Ectodermal cell (in vitro differentiated cells): Measurements from ENCODE around the gene TICAM1. TPM values are rescaled to one million over a fixed set of nuclear protein-coding genes. Genes with fewer than 3 reads are reported as not detected.

Experiments
- H3K27ac ChIP-seq: 2 replicates; pipeline ENCODE4 v1.7.0; 2013; ENCODE audit warnings: mild to moderate bottlenecking, low read depth, low read length; ENCODE audit not compliant: insufficient read depth, poor library complexity, severe bottlenecking
- H3K27me3 ChIP-seq: 2 replicates; pipeline ENCODE4 v1.7.0; 2013; ENCODE audit warnings: mild to moderate bottlenecking, low read length; ENCODE audit not compliant: insufficient read depth, control insufficient read depth, poor library complexity, severe bottlenecking
- H3K36me3 ChIP-seq: one replicate; pipeline ENCODE4 v1.7.0; 2013; ENCODE audit warnings: low read length; ENCODE audit not compliant: control insufficient read depth, insufficient read depth
- H3K4me1 ChIP-seq: one replicate; pipeline ENCODE4 v1.7.0; 2013; ENCODE audit warnings: low read length; ENCODE audit not compliant: control insufficient read depth, insufficient read depth
- H3K4me3 ChIP-seq: 2 replicates; pipeline ENCODE4 v1.7.0; 2013; ENCODE audit warnings: low read depth, low read length, control low read depth; ENCODE audit not compliant: insufficient read depth
- H3K9me3 ChIP-seq: 2 replicates; pipeline ENCODE4 v1.7.0; 2013; ENCODE audit warnings: mild to moderate bottlenecking, low read length, moderate library complexity; ENCODE audit not compliant: control insufficient read depth
- WGBS, 2 experiments: methylation state at CpG; one replicate each; pipeline ENCODE4 v1.1.7; 2013; ENCODE audit warnings: missing lambda C conversion rate in 2 of 2; 5-methylcytosine and 5-hydroxymethylcytosine counted together
- polyA plus RNA-seq, 4 experiments: library from polyadenylated mRNA; stranded (reverse); fragments of 50-300 nt; gene quantifications; one replicate each; pipeline ENCODE4 v1.2.3, GENCODE V29; 2013

The TICAM1 gene
- 0.67 TPM for polyA plus RNA-seq (2013, experiment 1 of 4)
- polyA plus RNA-seq (2013, experiment 2 of 4): 0.71 TPM
- polyA plus RNA-seq (2013, experiment 3 of 4): 0.69 TPM
- polyA plus RNA-seq (2013, experiment 4 of 4): 0.93 TPM

GRCh38 chr19:4831304-4831978 lies at the start of gene TICAM1:
Gene TICAM1, minus strand, starts transcription at chr19:4831712. Its CDS starts 13,335 bp downstream, at chr19:4818377.
- Histone ChIP-seq H3K27ac (no peak within 1 kb of the TSS), H3K27me3 (peaks cover 21% of the 10 kb centered on the region), H3K36me3 (no peaks in the 10 kb centered on the region), H3K4me1 (no peaks in the 10 kb centered on the region), H3K9me3 (no peaks in the 10 kb centered on the region), H3K4me3 (peak within 1 kb of the TSS; percentile 48)
- 10 to 11% methylated on average over 52 of the region's 52 CpGs for WGBS, 2 experiments

- H3K36me3 ChIP-seq: no peaks in the 10 kb centered on the region
- no peak overlapping the region for H3K4me3 ChIP-seq
- H3K27ac ChIP-seq: no peak overlapping the region
- peaks cover 14% of the 10 kb centered on the region for H3K4me1 ChIP-seq
- H3K9me3 ChIP-seq: no peaks in the 10 kb centered on the region
- 93 to 97% methylated on average over 11 of the region's 11 CpGs for WGBS, 2 experiments
- H3K27me3 ChIP-seq: no peaks in the 10 kb centered on the region
Measured at GRCh38 chr19:4879041-4879440, 47.5 kb upstream of the TICAM1 start.

GRCh38 chr19:4878491-4878968 lies 47.0 kb upstream of the TICAM1 start:
- Histone ChIP-seq H3K27me3 (no peaks in the 10 kb centered on the region), H3K4me3 (no peak overlapping the region), H3K9me3 (no peaks in the 10 kb centered on the region), H3K36me3 (no peaks in the 10 kb centered on the region), H3K27ac (no peak overlapping the region), H3K4me1 (peaks cover 14% of the 10 kb centered on the region)
- WGBS, 2 experiments: 69 to 70% methylated on average over 23 of the region's 23 CpGs

GRCh38 chr19:4877753-4878490 lies 46.4 kb upstream of the TICAM1 start:
- Histone ChIP-seq H3K4me3 (no peak overlapping the region), H3K27ac (peak overlapping the region; percentile 55), H3K27me3 (no peaks in the 10 kb centered on the region), H3K36me3 (no peaks in the 10 kb centered on the region), H3K9me3 (no peaks in the 10 kb centered on the region), H3K4me1 (peaks cover 14% of the 10 kb centered on the region)
- 55 to 57% methylated on average over 30 of the region's 30 CpGs for WGBS, 2 experiments

GRCh38 chr19:4873930-4874329 lies 42.4 kb upstream of the TICAM1 start:
- no peaks in the 10 kb centered on the region for H3K9me3 ChIP-seq
- WGBS, 2 experiments: 96 to 97% methylated on average over 3 of the region's 3 CpGs
- no peak overlapping the region for H3K27ac ChIP-seq
- H3K27me3 ChIP-seq: no peaks in the 10 kb centered on the region
- peaks cover 14% of the 10 kb centered on the region for H3K4me1 ChIP-seq
- no peaks in the 10 kb centered on the region for H3K36me3 ChIP-seq
- H3K4me3 ChIP-seq: no peak overlapping the region

GRCh38 chr19:4871711-4872110 lies 40.2 kb upstream of the TICAM1 start:
- H3K36me3 ChIP-seq: no peaks in the 10 kb centered on the region
- H3K27ac ChIP-seq: no peak overlapping the region
- H3K9me3 ChIP-seq: no peaks in the 10 kb centered on the region
- H3K27me3 ChIP-seq: no peaks in the 10 kb centered on the region
- peaks cover 2% of the 10 kb centered on the region for H3K4me1 ChIP-seq
- 84 to 91% methylated on average over 6 of the region's 6 CpGs for WGBS, 2 experiments
- H3K4me3 ChIP-seq: no peak overlapping the region

GRCh38 chr19:4870025-4870700 lies 38.7 kb upstream of the TICAM1 start:
- no peaks in the 10 kb centered on the region for H3K27me3 ChIP-seq
- 73 to 82% methylated on average over 10 of the region's 10 CpGs for WGBS, 2 experiments

GRCh38 chr19:4868286-4868834 lies 36.8 kb upstream of the TICAM1 start:
- no peak overlapping the region for H3K4me3 ChIP-seq
- H3K9me3 ChIP-seq: no peaks in the 10 kb centered on the region
- WGBS, 2 experiments: 92% methylated on average over 9 to 10 of the region's 10 CpGs
- H3K27me3 ChIP-seq: no peaks in the 10 kb centered on the region
- H3K36me3 ChIP-seq: no peaks in the 10 kb centered on the region
- peaks cover 5% of the 10 kb centered on the region for H3K4me1 ChIP-seq
- no peak overlapping the region for H3K27ac ChIP-seq

More at GRCh38 chr19:4870025-4870700, 38.7 kb upstream of the TICAM1 start:
- H3K9me3 ChIP-seq: no peaks in the 10 kb centered on the region
- no peak overlapping the region for H3K27ac ChIP-seq
- no peak overlapping the region for H3K4me3 ChIP-seq
- no peaks in the 10 kb centered on the region for H3K36me3 ChIP-seq
- H3K4me1 ChIP-seq: peaks cover 5% of the 10 kb centered on the region

GRCh38 chr19:4867534-4868285 lies 36.2 kb upstream of the TICAM1 start, which contains the start of gene PLIN3:
Gene PLIN3, minus strand, starts transcription at chr19:4867667. Its CDS starts 6,273 bp downstream, at chr19:4861394.
- no peaks in the 10 kb centered on the region for H3K36me3 ChIP-seq
- no peaks in the 10 kb centered on the region for H3K9me3 ChIP-seq
- H3K27me3 ChIP-seq: no peaks in the 10 kb centered on the region
- H3K4me3 ChIP-seq: peak within 1 kb of the TSS; percentile 91
- 12 to 14% methylated on average over 44 to 46 of the region's 46 CpGs for WGBS, 2 experiments
- peaks cover 5% of the 10 kb centered on the region for H3K4me1 ChIP-seq
- peak within 1 kb of the TSS; percentile 55 for H3K27ac ChIP-seq
